Measurements from ENCODE around the gene COPA. TPM values are rescaled to one million over a fixed set of nuclear protein-coding genes. Genes with fewer than 3 reads are reported as not detected.
A peak's percentile ranks its signal among the peaks of the same experiment; 100 is the strongest.

COPA gene
- total RNA-seq, 4 donors from 2014 or later: 118 to 179 (median 155) TPM

DNA sequence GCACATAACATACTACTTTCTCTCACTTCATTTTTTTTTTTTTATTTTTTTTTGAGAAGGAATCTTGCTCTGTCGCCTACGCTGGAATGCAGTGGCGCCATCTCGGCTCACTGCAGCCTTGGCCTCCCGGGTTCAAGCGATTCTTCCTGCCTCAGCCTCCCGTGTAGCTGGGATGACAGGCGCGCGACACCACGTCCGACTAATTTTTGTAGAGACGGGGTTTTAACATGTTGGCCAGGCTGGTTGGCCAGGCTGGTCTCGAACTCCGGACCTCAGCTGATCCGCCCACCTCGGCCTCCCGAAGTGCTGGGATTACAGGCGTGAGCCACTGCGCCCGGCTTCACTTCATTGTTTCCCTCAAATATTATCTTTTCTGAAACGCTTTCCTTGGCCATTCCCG lies 57.5 kb downstream of the COPA start:
- ATAC-seq (ENCODE audit: low FRiP score) (no peak), DNase-seq (ENCODE audit: low spot score) (no peak)
- TF ChIP-seq, protein P1, sequence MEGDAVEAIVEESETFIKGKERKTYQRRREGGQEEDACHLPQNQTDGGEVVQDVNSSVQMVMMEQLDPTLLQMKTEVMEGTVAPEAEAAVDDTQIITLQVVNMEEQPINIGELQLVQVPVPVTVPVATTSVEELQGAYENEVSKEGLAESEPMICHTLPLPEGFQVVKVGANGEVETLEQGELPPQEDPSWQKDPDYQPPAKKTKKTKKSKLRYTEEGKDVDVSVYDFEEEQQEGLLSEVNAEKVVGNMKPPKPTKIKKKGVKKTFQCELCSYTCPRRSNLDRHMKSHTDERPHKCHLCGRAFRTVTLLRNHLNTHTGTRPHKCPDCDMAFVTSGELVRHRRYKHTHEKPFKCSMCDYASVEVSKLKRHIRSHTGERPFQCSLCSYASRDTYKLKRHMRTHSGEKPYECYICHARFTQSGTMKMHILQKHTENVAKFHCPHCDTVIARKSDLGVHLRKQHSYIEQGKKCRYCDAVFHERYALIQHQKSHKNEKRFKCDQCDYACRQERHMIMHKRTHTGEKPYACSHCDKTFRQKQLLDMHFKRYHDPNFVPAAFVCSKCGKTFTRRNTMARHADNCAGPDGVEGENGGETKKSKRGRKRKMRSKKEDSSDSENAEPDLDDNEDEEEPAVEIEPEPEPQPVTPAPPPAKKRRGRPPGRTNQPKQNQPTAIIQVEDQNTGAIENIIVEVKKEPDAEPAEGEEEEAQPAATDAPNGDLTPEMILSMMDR (IDR thresholded peaks at IDR 0.05): no peak

DNA sequence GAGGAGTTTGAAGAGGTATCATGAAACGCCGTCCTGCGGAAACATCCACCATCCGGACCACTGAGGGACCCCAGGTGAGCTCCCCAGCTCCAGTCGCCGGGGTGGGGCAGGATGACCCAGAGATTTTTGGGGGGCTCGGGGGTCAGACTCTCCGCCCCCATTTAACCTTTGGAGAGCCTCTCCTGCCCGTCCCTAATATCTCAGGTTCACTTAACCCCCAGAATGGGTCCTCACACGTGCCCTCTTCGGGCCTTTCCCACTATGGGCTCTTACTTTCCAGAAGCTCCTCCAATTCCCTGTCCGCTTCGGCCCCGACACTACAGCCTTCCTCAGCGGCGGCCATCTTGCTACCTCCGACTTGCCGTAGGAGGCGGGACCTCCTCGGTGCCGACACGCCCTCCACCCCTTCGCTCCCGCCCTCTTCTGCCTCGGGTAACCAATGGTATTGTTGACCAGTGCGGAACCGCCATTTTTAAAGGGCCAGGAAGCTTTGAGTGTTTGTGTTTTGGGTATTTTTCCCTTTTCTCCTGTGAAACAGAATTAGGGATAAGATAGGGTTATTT lies 58.2 kb downstream of the COPA start, which contains the start of gene PEX19:
PEX19 (minus strand) TSS at position 352 of the 563 bp plus-strand sequence; CDS start at position 343, 9 bp downstream.
- ATAC-seq (ENCODE audit: low FRiP score): peak; percentile 92
- peak; percentile 79 for DNase-seq (ENCODE audit: low spot score)
- TF ChIP-seq, protein P1 (IDR thresholded peaks at IDR 0.05): no peak

DNA sequence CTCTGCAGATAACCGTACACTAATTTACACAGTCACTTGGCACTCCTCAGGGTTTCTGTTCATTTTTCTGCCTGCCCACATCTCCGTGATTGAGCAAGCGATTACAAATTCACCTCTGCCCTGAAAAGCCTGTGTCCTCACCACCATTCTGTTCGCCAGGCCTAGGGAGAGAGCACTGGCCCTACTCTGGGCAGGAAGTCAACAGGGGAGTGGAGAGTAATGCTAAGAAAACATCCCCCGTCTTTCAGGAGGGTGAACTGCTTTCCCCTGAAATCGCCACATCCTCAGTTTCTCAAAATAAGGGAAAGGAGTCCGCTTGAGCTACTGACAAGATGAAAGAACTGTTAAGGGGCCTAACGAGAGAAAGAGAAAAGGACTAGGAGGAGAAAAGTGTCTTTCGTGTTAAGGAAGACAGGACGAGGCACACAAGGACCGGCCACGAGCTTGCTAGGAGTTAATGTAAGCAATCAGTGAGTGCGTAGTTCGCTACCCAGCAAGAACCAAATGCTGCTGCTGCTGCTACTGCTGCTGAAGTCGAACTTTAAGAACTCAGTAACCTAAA lies 58.7 kb downstream of the COPA start:
- DNase-seq (ENCODE audit: low spot score): peak; percentile 38
- peak; percentile 86 for ATAC-seq (ENCODE audit: low FRiP score)
- TF ChIP-seq, protein P1 (IDR thresholded peaks at IDR 0.05): no peak

DNA sequence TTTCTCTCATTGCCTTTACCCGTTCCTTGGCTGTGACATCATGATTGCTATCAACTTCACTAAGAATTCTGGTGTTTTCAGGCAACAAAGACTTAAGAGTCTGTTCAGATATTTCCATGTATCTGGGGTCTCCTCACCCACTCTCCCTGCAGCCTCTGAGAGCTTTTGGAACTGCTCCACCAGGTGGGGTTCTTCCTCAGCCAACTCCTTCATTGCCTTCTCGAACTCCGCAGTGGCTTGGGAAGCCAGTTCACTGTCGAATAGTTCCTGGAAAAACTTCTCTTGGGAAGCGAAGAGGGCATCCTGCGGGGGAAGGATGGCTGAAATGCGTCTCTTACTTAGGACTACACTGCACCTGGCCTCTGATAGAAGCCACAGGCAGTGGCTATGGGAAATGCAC lies 60.2 kb downstream of the COPA start:
- no peak for ATAC-seq (ENCODE audit: low FRiP score)
- TF ChIP-seq, protein P1 (IDR thresholded peaks at IDR 0.05): no peak
- DNase-seq (ENCODE audit: low spot score): no peak

DNA sequence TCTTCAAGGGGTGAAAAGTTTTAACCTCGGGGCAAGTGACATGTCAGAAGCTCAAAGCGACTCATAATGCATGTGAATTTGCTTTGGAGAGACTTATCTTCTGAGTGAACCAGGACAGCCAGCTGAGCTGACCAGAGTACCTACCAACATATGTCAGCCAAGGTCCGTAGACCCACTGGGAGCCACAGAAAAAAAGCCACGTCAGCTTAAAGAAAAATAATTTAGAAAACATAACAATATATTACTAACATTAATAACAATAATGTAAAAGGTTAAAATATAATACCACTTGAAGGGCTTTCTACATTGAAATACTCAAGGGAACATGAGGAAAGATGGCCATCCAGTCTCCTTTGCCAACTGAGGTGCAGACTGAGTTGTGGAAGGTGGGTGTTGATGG lies 65.1 kb downstream of the COPA start:
- ATAC-seq (ENCODE audit: low FRiP score): no peak
- no peak for DNase-seq (ENCODE audit: low spot score)
- TF ChIP-seq, protein P1 (IDR thresholded peaks at IDR 0.05): no peak

DNA sequence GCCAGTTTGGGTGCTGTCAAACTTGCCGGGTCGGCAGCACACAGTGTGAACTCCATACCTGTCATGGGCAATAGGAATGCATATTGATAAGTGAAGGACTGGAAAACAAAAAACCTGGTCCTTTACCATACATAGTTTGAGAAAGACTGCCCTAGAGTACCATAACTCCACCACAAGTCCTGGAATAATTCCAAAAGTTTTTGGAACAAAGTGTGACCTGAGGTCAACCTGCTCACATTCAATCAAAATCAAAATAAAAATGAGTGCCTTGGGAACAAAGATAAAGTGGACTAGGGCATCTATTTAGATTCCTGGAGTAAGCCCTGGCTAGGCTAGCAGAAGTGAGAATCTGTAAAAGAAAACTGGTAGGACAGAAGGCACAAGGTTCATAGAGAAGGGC lies 65.7 kb downstream of the COPA start:
- DNase-seq (ENCODE audit: low spot score): no peak

More for the DNA sequence above, 65.7 kb downstream of the COPA start:
- TF ChIP-seq, protein P1 (IDR thresholded peaks at IDR 0.05): no peak
- no peak for ATAC-seq (ENCODE audit: low FRiP score)
